HEK293T (cell line): ENCODE measurements around the gene YWHAH.

ENCODE experiments used
- SP1 ChIP-seq: fragments of 450-650 bp; IDR thresholded peaks from 2 replicates; pipeline ENCODE4 v1.6.1; 2017
- TARDBP ChIP-seq: fragments of 450-650 bp; IDR thresholded peaks from 2 replicates; pipeline ENCODE4 v1.6.1; 2016

GRCh38 chr22:31896472-31896871, 47.9 kb upstream of the YWHAH start:
- no peak for TF ChIP-seq SP1
- no peak for TF ChIP-seq TARDBP
